HG03159 (cell line): ENCODE results near the gene HAGHL.
"Not testable (repeated sequence)": the region's sequence is repeated elsewhere in the genome, so short reads cannot be mapped to it uniquely, and the experiment has no call there.

Source experiments
- ATAC-seq: cut with Tn5 transposase; IDR thresholded peaks from one replicate; pipeline ENCODE4 v1.9.1; 2021; ENCODE audit warnings: mild to moderate bottlenecking, moderate library complexity; ENCODE audit not compliant: unreplicated experiment

The HAGHL gene

GRCh38 chr16:706189-707061 lies 20.5 kb upstream of the HAGHL start:
- ATAC-seq: no peak

- no peak for ATAC-seq
These were observed 19.8 kb upstream of the HAGHL start for GRCh38 chr16:707062-707538.

GRCh38 chr16:708019-708418 lies 18.9 kb upstream of the HAGHL start:
- no peak for ATAC-seq

- ATAC-seq: no peak
These were observed 17.9 kb upstream of the HAGHL start for GRCh38 chr16:708959-709358.

GRCh38 chr16:709566-710499 lies 17.1 kb upstream of the HAGHL start:
- no peak for ATAC-seq

- no peak for ATAC-seq
These were observed 16.3 kb upstream of the HAGHL start for GRCh38 chr16:710500-711075.

GRCh38 chr16:711084-711483 lies 15.8 kb upstream of the HAGHL start:
- ATAC-seq: no peak

GRCh38 chr16:711548-712320 lies 15.2 kb upstream of the HAGHL start:
- no peak for ATAC-seq

GRCh38 chr16:712740-713250 lies 14.1 kb upstream of the HAGHL start:
- ATAC-seq: not testable (repeated sequence)

- ATAC-seq: no peak
These were observed 12.8 kb upstream of the HAGHL start for GRCh38 chr16:714079-714478.

GRCh38 chr16:714558-715476 lies 12.1 kb upstream of the HAGHL start, which contains the start of gene METRN:
TSS of gene METRN (plus strand) at chr16:715118. CDS start at chr16:715290, 172 bp downstream.
- ATAC-seq: no peak

GRCh38 chr16:715477-716199 lies 11.3 kb upstream of the HAGHL start:
- ATAC-seq: no peak

GRCh38 chr16:716200-716568 lies 10.7 kb upstream of the HAGHL start:
- ATAC-seq: no peak

GRCh38 chr16:716768-717325 lies 10.1 kb upstream of the HAGHL start:
- ATAC-seq: no peak

- ATAC-seq: no peak
These were observed 9.3 kb upstream of the HAGHL start for GRCh38 chr16:717450-718245.

- ATAC-seq: no peak
These were observed 8.5 kb upstream of the HAGHL start for GRCh38 chr16:718389-718788.

GRCh38 chr16:718922-719321 lies 8.0 kb upstream of the HAGHL start:
- no peak for ATAC-seq
